SW 1271 (cell line): ENCODE results near the gene TENT5C.
A peak's percentile ranks its signal among the peaks of the same experiment; 100 is the strongest.
"Not testable (repeated sequence)": the region's sequence is repeated elsewhere in the genome, so short reads cannot be mapped to it uniquely, and the experiment has no call there.

Source experiments
- DNase-seq, 2 experiments: peaks; one replicate each; lab custom pipeline; 2025; lab: John Stamatoyannopoulos, UW

TENT5C gene

GRCh38 chr1:117605774-117606648 lies at the start of gene TENT5C:
TSS of gene TENT5C (plus strand) at chr1:117606048. CDS start at chr1:117622869, 16,821 bp downstream.
- peak; percentile 82 to 91 for DNase-seq

- no peak for DNase-seq
Observed at GRCh38 chr1:117556341-117556740, 49.5 kb upstream of the TENT5C start.

- DNase-seq, result no peak
Observed at GRCh38 chr1:117556976-117557375, 48.9 kb upstream of the TENT5C start.

- DNase-seq, result not testable (repeated sequence)
Observed at GRCh38 chr1:117558451-117558850, 47.4 kb upstream of the TENT5C start.

GRCh38 chr1:117559139-117559538 lies 46.7 kb upstream of the TENT5C start:
- DNase-seq, result no peak

- no peak for DNase-seq
Observed at GRCh38 chr1:117559985-117560384, 45.9 kb upstream of the TENT5C start.

- DNase-seq, result no peak
Observed at GRCh38 chr1:117561071-117561470, 44.8 kb upstream of the TENT5C start.

- no peak for DNase-seq
Observed at GRCh38 chr1:117561551-117561950, 44.3 kb upstream of the TENT5C start.

GRCh38 chr1:117562581-117563491 lies 43.0 kb upstream of the TENT5C start:
- DNase-seq, result no peak

- no peak for DNase-seq
Observed at GRCh38 chr1:117563492-117563875, 42.4 kb upstream of the TENT5C start.

- DNase-seq, result no peak
Observed at GRCh38 chr1:117564227-117565075, 41.4 kb upstream of the TENT5C start.

GRCh38 chr1:117565076-117565556 lies 40.7 kb upstream of the TENT5C start:
- no peak for DNase-seq

GRCh38 chr1:117565745-117566455 lies 39.9 kb upstream of the TENT5C start:
- DNase-seq, result no peak

- no peak for DNase-seq
Observed at GRCh38 chr1:117566556-117566955, 39.3 kb upstream of the TENT5C start.

- no peak for DNase-seq
Observed at GRCh38 chr1:117567435-117567834, 38.4 kb upstream of the TENT5C start.

- DNase-seq, result no peak
Observed at GRCh38 chr1:117567976-117568375, 37.9 kb upstream of the TENT5C start.

GRCh38 chr1:117568999-117569398 lies 36.8 kb upstream of the TENT5C start:
- no peak for DNase-seq

- no peak for DNase-seq
Observed at GRCh38 chr1:117569856-117570255, 36.0 kb upstream of the TENT5C start.

GRCh38 chr1:117570988-117571409 lies 34.8 kb upstream of the TENT5C start:
- no peak for DNase-seq

GRCh38 chr1:117571496-117571895 lies 34.4 kb upstream of the TENT5C start:
- DNase-seq, result no peak

- DNase-seq, result no peak
Observed at GRCh38 chr1:117572546-117572945, 33.3 kb upstream of the TENT5C start.
